ENCODE measurements around the gene CMTM2.

- no peak for TF ChIP-seq CTCF (conservative IDR thresholded peaks at IDR 0.05; ENCODE audit: low read length)
- no peak for TF ChIP-seq EZH2phosphoT487 (IDR thresholded peaks at IDR 0.05; ENCODE audit: borderline replicate concordance)
Measured at GRCh38 chr16:66574531-66574930, 4.7 kb upstream of the CMTM2 start.

Measured in Loucy (cell line).